Measurements from ENCODE around the gene SPATC1L.
"Not testable (repeated sequence)": the region's sequence is repeated elsewhere in the genome, so short reads cannot be mapped to it uniquely, and the experiment has no call there.

SPATC1L gene

GRCh38 chr21:46183910-46184624, at the start of gene SPATC1L:
Gene SPATC1L, minus strand, starts transcription at chr21:46184459. Its CDS starts 1,643 bp downstream, at chr21:46182816.
- DNase-seq, result peak; percentile 43

DNA sequence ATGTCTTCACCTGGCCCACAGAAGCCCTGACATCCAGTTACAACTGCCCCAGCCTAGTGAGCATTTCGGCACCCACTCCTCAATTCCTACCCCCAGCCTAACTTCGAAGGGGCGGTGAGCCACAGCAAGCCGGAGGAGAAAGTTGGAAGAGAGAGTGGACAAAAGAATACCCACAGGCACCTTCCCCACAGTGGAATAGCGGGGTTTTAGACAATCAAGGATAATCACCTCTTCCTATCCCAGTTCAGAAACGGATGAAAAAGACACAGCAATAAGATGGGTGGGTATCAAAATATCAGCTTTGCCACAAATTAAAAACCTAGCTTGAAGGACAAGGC, 45.6 kb upstream of the SPATC1L start:
- DNase-seq, result peak; percentile 32

DNA sequence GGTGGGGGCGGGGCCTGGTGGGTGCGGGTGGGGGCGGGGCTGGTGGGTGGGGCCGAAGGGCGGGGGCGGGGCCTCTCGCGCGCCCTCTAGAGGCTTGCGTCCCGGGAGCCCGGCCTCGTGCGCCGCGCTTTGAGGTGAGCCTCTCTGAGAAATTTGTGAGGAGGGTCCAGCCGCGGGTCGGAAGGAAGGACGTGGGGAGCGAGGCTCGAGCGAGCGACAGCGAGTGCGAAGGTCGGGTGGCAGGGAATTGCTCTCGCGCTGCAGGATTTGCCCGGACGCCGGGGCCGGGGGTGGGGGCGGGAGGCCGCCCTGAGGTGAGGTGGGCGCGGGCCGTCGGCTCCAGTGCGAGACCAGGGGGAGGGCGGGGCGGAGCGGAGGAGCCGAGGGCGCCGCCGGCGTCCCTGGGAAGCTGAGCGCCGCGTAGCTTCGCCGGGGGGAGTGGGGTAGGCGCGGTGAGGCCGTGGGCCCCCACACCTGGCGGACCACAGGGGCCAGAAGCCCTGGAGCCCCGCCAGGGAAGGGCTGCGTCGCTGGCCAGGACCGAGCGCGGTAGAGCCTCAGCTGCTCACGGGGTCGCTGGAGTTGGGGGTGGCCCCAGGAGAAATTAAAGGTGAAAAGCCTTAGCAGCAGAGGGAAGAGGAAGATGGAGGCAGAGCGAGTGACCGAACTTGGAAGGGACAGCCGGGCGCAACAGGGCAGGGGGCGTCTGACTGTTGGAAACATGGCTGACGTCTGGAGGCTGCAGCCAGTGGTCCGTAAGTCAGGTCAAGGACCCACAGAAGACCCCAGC, 45.1 kb upstream of the SPATC1L start:
- no peak for DNase-seq

GRCh38 chr21:46228345-46229051, 44.2 kb upstream of the SPATC1L start, which contains the start of gene LSS:
Gene LSS, minus strand, starts transcription at chr21:46228774. Its CDS starts 29 bp downstream, at chr21:46228745.
- peak; percentile 99 for DNase-seq

DNA sequence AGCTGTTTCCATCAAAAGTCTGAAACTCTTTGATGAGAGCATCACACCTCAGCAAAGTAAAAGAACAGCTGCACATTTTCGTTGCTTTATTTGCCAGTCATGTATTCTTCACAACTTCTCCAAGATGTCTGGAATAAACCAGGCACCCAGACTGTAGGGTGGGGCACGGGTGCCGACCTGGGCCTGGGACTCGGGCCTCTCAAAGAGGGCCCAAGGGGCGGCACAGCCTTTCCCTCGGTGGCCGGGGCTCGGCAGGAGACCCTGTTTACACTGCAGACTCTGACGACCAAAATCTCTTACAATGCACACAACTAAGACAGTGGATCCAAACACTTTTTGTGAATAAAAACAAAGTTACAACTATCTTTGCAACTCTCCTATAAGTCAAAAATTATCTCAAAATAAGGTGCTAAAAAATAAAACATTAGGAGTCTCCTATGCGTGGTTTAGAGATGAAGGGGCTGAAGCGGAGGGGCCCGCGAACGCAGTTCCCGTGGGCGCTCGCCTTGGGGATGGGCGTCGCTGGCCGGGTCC, 43.6 kb upstream of the SPATC1L start:
- peak; percentile 56 for DNase-seq

DNA sequence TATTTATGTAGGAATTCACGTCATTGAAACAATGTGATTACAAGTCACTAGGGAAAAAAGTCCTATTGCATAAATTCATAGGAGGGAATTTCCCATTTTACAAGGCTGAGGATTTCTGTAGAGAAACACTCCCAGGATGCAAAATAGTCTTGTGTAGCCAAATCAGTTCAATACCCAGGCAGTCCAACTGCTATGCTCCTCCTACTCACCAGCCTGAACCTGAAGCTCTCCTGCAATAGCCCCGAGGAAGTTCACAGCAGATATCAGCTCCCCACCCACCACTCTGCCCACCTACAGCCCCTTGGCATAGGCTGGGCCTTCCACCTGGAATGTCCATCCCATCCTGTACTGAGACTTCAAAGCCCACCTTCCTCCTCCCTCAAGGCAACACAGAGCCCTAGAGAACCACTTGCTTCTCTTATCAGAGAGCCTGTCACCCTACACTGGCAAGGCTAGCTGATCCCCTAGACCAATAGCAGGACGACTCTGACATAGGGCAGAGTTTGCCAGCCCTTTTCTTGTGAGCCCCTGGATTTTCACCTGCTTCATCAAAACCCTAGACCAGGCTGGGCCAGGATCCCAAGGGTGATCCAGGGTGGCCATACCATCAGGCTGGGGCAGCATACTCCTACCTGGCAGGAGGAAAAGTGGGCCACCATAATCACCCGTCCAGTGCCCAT, 42.8 kb upstream of the SPATC1L start:
- DNase-seq, result peak; percentile 48

GRCh38 chr21:46226146-46226545, 41.9 kb upstream of the SPATC1L start:
- no peak for DNase-seq

DNA sequence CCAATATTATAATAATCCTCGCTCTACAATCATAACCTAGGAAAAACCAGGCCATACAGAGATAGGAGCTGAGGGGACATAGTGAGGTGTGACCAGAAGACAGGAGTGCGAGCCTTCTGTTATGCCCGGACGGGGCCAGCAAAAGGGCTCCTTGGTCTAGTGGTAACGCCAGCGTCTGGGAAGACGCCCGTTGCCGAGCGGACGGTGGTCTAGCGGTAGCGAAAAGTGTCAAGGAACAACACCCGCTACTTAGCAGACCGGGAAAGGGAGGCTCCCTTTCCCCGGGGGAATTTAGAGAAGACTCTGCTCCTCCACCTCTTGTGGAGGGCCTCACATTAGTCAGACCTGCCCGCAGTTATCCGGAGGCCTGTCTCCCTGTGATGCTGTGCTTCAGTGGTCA, 39.4 kb upstream of the SPATC1L start:
- DNase-seq, result not testable (repeated sequence)

GRCh38 chr21:46223217-46223616, 39.0 kb upstream of the SPATC1L start:
- no peak for DNase-seq

GRCh38 chr21:46222436-46223116, 38.3 kb upstream of the SPATC1L start:
- no peak for DNase-seq

DNA sequence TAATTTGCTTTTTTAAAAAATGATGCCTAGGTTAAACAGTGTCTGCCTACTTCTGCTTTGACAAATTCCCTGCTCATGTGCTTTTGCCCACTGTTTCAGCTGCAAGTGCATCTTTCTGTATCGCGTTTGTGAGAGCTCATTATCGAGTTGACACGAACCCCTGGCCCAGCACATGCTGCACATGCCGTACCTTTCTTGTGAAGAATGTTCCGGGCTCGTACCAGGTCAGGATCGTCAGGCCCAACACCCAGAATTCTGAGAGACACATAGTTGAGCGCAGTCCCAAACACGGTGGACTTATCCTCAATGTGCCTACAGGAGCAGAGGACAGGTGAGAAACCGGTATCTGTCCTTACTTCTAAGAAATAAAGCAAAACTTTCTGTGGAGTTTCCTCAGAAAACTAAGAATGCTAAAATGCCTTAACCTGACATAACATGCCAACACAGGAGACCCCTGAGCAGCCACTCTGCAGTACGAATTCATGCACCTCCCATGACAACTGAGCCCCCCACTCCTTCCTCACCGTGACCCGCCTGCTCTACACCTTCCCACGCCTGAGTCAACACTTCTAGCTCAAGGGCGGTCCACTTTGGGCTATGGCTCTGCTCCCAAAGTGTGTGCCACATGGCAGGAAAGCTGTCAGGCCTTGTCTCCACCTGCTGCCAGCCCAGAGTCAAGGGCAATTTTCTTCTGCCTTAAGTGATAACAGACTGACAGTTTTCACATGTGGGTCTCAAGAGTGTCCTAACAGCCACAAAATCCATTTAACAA, 37.6 kb upstream of the SPATC1L start:
- no peak for DNase-seq

GRCh38 chr21:46220847-46221246, 36.6 kb upstream of the SPATC1L start:
- DNase-seq, result no peak

- DNase-seq, result no peak
Observed at GRCh38 chr21:46220275-46220810, 36.1 kb upstream of the SPATC1L start.

- DNase-seq, result no peak
Observed at GRCh38 chr21:46219591-46220239, 35.5 kb upstream of the SPATC1L start.

GRCh38 chr21:46218906-46219590, 34.8 kb upstream of the SPATC1L start:
- DNase-seq, result no peak

GRCh38 chr21:46217511-46218196, 33.4 kb upstream of the SPATC1L start:
- no peak for DNase-seq

GRCh38 chr21:46216132-46216747, 32.0 kb upstream of the SPATC1L start:
- DNase-seq, result no peak

DNA sequence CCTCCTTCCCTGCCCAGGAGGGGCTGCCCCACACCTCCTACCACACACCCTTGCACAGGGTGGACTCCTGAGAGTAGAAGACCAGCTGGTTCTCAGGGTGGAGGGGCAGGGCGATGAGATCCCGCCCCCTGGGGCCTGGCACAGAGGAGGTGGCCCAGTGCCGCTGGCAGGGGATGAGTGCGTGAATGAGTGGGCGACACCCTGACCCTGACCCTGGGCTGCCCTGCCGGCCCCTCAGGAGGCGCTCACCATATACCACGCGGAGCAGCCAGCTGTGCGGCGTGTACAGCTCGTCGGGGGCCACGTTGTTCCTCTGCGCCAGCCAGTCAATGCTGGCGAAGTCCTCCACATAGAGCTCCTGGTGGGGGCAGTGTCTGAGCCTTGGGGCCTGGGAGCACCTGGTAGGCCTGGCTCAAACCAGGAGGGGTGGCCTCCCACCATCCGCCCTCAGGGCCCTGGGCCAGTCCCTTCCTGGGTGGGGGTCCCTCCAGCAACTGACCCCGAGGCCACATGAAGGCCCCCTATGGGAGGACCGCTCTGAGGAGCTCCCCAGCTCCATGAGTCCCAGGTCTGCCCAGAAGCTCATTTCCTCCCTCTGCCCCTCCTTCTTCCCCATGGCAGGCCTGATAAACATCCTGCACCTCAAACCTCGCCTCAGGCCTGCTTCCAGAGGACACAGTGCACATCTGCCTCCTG, 31.3 kb upstream of the SPATC1L start:
- no peak for DNase-seq
